Measurements from ENCODE around the gene ARHGAP15. TPM values are rescaled to one million over a fixed set of nuclear protein-coding genes. Genes with fewer than 3 reads are reported as not detected.

Gene ARHGAP15
- total and polyA plus RNA-seq, 4 donors = 3.8 to 17.9 (median 13.2) TPM

DNA sequence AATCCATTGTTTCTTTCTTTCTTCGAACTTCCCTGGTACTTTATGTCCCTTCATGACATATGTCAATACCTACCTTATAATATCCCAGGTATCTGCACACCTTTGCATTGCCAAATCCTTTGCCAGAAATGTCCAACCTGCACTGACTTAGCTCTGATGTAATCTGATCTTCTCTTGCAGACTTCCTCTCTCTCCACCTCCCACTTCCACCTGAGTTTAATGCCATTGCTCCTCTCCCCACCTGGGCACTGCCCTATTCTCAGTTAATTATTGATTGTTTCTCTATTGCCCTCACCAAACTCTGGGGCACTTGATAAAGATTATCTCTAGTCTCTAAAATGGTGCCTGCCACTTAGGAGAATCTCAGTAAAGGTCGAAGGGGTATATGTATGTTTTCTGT lies 23.0 kb downstream of the ARHGAP15 start:
- DNase-seq (ENCODE audit: low spot score) = no peak
- H3K9me3 ChIP-seq (ENCODE audit: control insufficient read depth in 4 of 4, low read length in 3 of 4) = no peaks in the 10 kb centered on the region
- WGBS = 76% methylated on average over 2 of the region's 2 CpGs
- TF ChIP-seq NR2F2 (IDR thresholded peaks at IDR 0.05) (no peak), RXRA (IDR thresholded peaks at IDR 0.05) (no peak)
- TF ChIP-seq, protein P1, sequence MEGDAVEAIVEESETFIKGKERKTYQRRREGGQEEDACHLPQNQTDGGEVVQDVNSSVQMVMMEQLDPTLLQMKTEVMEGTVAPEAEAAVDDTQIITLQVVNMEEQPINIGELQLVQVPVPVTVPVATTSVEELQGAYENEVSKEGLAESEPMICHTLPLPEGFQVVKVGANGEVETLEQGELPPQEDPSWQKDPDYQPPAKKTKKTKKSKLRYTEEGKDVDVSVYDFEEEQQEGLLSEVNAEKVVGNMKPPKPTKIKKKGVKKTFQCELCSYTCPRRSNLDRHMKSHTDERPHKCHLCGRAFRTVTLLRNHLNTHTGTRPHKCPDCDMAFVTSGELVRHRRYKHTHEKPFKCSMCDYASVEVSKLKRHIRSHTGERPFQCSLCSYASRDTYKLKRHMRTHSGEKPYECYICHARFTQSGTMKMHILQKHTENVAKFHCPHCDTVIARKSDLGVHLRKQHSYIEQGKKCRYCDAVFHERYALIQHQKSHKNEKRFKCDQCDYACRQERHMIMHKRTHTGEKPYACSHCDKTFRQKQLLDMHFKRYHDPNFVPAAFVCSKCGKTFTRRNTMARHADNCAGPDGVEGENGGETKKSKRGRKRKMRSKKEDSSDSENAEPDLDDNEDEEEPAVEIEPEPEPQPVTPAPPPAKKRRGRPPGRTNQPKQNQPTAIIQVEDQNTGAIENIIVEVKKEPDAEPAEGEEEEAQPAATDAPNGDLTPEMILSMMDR (IDR thresholded peaks at IDR 0.05; ENCODE audit: low read depth, low read length, missing input control) = no peak
- TF ChIP-seq, protein P2, sequence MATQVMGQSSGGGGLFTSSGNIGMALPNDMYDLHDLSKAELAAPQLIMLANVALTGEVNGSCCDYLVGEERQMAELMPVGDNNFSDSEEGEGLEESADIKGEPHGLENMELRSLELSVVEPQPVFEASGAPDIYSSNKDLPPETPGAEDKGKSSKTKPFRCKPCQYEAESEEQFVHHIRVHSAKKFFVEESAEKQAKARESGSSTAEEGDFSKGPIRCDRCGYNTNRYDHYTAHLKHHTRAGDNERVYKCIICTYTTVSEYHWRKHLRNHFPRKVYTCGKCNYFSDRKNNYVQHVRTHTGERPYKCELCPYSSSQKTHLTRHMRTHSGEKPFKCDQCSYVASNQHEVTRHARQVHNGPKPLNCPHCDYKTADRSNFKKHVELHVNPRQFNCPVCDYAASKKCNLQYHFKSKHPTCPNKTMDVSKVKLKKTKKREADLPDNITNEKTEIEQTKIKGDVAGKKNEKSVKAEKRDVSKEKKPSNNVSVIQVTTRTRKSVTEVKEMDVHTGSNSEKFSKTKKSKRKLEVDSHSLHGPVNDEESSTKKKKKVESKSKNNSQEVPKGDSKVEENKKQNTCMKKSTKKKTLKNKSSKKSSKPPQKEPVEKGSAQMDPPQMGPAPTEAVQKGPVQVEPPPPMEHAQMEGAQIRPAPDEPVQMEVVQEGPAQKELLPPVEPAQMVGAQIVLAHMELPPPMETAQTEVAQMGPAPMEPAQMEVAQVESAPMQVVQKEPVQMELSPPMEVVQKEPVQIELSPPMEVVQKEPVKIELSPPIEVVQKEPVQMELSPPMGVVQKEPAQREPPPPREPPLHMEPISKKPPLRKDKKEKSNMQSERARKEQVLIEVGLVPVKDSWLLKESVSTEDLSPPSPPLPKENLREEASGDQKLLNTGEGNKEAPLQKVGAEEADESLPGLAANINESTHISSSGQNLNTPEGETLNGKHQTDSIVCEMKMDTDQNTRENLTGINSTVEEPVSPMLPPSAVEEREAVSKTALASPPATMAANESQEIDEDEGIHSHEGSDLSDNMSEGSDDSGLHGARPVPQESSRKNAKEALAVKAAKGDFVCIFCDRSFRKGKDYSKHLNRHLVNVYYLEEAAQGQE (IDR thresholded peaks at IDR 0.05) = no peak
- TF ChIP-seq, protein P3, sequence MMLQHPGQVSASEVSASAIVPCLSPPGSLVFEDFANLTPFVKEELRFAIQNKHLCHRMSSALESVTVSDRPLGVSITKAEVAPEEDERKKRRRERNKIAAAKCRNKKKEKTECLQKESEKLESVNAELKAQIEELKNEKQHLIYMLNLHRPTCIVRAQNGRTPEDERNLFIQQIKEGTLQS (IDR thresholded peaks at IDR 0.05) = no peak
- H3K9ac ChIP-seq (ENCODE audit: low read depth in 1 of 2, low read length in 2 of 2) = no peak overlapping the region
- H3K27ac ChIP-seq (ENCODE audit: low read depth in 1 of 2, low read length in 2 of 2) = no peak overlapping the region
- H3K27me3 ChIP-seq (ENCODE audit: control insufficient read depth in 4 of 4, insufficient read depth in 4 of 4, low read length in 3 of 4) = no peaks in the 10 kb centered on the region
- no peak overlapping the region for H3K4me3 ChIP-seq (ENCODE audit: low read depth in 1 of 3, low read length in 3 of 3)
- peaks cover 0 to 5% (median 0%) of the 10 kb centered on the region in 4 donors for H3K4me1 ChIP-seq (ENCODE audit: control insufficient read depth in 4 of 4, insufficient read depth in 4 of 4, low read length in 3 of 4)
- H3K36me3 ChIP-seq (ENCODE audit: control insufficient read depth in 4 of 4, insufficient read depth in 3 of 4, low read depth in 1 of 4, low read length in 3 of 4) = no peaks in the 10 kb centered on the region

DNA sequence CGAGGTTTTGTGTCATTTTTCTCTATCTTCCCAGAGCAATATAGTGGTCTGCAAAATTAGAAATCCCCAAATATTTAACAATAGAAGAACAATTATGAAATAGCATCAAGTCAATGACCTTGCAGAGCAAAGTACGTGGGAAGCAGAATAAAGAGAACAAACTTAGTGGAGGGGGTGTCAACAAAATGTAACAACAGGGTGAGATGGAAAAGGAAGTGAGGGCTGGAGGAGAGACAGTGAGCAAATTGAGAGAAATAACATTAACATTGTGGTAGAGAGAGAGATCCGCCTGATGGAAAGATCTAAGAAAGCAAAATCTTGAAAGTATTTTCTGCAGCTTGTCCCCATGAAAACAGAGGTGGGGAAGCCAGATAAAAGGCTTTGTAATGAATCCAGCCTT lies 23.4 kb downstream of the ARHGAP15 start:
- Histone ChIP-seq H3K4me3 (ENCODE audit: low read depth in 1 of 3, low read length in 3 of 3) (no peak overlapping the region), H3K36me3 (ENCODE audit: control insufficient read depth in 4 of 4, insufficient read depth in 3 of 4, low read depth in 1 of 4, low read length in 3 of 4) (no peaks in the 10 kb centered on the region), H3K27ac (ENCODE audit: low read depth in 1 of 2, low read length in 2 of 2) (no peak overlapping the region), H3K9me3 (ENCODE audit: control insufficient read depth in 4 of 4, low read length in 3 of 4) (no peaks in the 10 kb centered on the region), H3K4me1 (ENCODE audit: control insufficient read depth in 4 of 4, insufficient read depth in 4 of 4, low read length in 3 of 4) (peaks cover 0 to 5% (median 0%) of the 10 kb centered on the region in 4 donors), H3K27me3 (ENCODE audit: control insufficient read depth in 4 of 4, insufficient read depth in 4 of 4, low read length in 3 of 4) (no peaks in the 10 kb centered on the region), H3K9ac (ENCODE audit: low read depth in 1 of 2, low read length in 2 of 2) (no peak overlapping the region)
- no peak for DNase-seq (ENCODE audit: low spot score)
- TF ChIP-seq, protein P3 (IDR thresholded peaks at IDR 0.05) = no peak
- TF ChIP-seq HNF4A (conservative IDR thresholded peaks at IDR 0.05) (peak in 1 of 2 donors; percentile 15), RXRA (IDR thresholded peaks at IDR 0.05) (peak in 1 of 2 donors; percentile 7)
- WGBS = 58% methylated on average over 3 of the region's 3 CpGs

DNA sequence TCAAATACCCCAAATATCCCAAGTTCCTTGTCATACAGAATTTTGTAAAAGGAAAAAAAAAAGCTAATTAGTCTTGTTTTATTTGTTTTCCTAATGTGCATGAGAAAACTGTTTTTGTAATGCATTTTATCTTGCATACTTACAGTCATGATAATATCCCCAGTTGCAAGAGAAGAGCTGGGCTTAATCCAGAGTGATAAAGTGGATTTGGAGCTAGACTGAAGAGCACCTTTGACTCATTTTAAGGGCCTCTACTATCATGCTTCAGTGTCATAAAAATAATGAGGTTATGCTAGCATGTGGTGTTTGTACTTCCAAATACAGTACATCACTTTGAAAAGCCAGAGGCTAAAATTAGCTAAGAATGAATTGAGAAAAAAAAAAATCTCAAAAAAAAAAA lies 26.4 kb downstream of the ARHGAP15 start:
- Histone ChIP-seq H3K9me3 (ENCODE audit: control insufficient read depth in 4 of 4, low read length in 3 of 4) (no peaks in the 10 kb centered on the region), H3K27ac (ENCODE audit: low read depth in 1 of 2, low read length in 2 of 2) (no peak overlapping the region), H3K9ac (ENCODE audit: low read depth in 1 of 2, low read length in 2 of 2) (no peak overlapping the region), H3K4me3 (ENCODE audit: low read depth in 1 of 3, low read length in 3 of 3) (no peak overlapping the region), H3K27me3 (ENCODE audit: control insufficient read depth in 4 of 4, insufficient read depth in 4 of 4, low read length in 3 of 4) (peaks cover 0 to 2% (median 0%) of the 10 kb centered on the region in 4 donors), H3K36me3 (ENCODE audit: control insufficient read depth in 4 of 4, insufficient read depth in 3 of 4, low read depth in 1 of 4, low read length in 3 of 4) (no peaks in the 10 kb centered on the region), H3K4me1 (ENCODE audit: control insufficient read depth in 4 of 4, insufficient read depth in 4 of 4, low read length in 3 of 4) (peaks cover 0 to 5% (median 0%) of the 10 kb centered on the region in 4 donors)
- no peak for DNase-seq (ENCODE audit: low spot score)
- TF ChIP-seq RXRA (IDR thresholded peaks at IDR 0.05) (no peak), EGR1 (IDR thresholded peaks at IDR 0.05; ENCODE audit: low read depth in 2 of 2) (no peak), NR2F2 (IDR thresholded peaks at IDR 0.05) (no peak), YY1 (IDR thresholded peaks at IDR 0.05) (no peak), FOXA1 (IDR thresholded peaks at IDR 0.05) (no peak), HNF4A (conservative IDR thresholded peaks at IDR 0.05) (no peak), GABPA (IDR thresholded peaks at IDR 0.05 in 1 of 2, conservative IDR thresholded peaks at IDR 0.05 in 1 of 2) (no peak), JUND (IDR thresholded peaks at IDR 0.05) (no peak), HNF4G (IDR thresholded peaks at IDR 0.05) (no peak), FOXA2 (IDR thresholded peaks at IDR 0.05) (no peak), RAD21 (IDR thresholded peaks at IDR 0.05) (no peak)
- TF ChIP-seq, protein P2 (IDR thresholded peaks at IDR 0.05) = no peak
- TF ChIP-seq, protein P4, sequence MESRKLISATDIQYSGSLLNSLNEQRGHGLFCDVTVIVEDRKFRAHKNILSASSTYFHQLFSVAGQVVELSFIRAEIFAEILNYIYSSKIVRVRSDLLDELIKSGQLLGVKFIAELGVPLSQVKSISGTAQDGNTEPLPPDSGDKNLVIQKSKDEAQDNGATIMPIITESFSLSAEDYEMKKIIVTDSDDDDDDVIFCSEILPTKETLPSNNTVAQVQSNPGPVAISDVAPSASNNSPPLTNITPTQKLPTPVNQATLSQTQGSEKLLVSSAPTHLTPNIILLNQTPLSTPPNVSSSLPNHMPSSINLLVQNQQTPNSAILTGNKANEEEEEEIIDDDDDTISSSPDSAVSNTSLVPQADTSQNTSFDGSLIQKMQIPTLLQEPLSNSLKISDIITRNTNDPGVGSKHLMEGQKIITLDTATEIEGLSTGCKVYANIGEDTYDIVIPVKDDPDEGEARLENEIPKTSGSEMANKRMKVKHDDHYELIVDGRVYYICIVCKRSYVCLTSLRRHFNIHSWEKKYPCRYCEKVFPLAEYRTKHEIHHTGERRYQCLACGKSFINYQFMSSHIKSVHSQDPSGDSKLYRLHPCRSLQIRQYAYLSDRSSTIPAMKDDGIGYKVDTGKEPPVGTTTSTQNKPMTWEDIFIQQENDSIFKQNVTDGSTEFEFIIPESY (IDR thresholded peaks at IDR 0.05) = no peak
- TF ChIP-seq, protein P3 (IDR thresholded peaks at IDR 0.05) = no peak

Data from liver (tissue), 9 donors.